CD4-positive, alpha-beta memory T cell (primary cell): ENCODE results near the gene MON1A. TPM values are rescaled to one million over a fixed set of nuclear protein-coding genes. Genes with fewer than 3 reads are reported as not detected.

Source experiments
- CTCF ChIA-PET: fragments of 350-600 bp; sonication (Branson Sonifier 250); formaldehyde crosslinking; loops from one replicate; lab custom pipeline; 2021; ENCODE audit warnings: inconsistent platforms; ENCODE audit not compliant: partially characterized antibody; lab: Charles Lee
- POLR2A ChIA-PET: fragments of 350-600 bp; sonication (Branson Sonifier 250); formaldehyde crosslinking; loops from one replicate; lab custom pipeline; 2021; ENCODE audit not compliant: partially characterized antibody; lab: Charles Lee
- DNase-seq, 5 donors: peaks; one replicate each; pipeline versions ENCODE4 v3.0.0 to v3.0.0-alpha.2; 2020 to 2022; ENCODE audit warnings: mixed read lengths in 1 of 5
- H3K27ac ChIP-seq: one replicate; pipeline ENCODE4 v1.7.0; 2013; ENCODE audit warnings: low read depth, low read length
- H3K27me3 ChIP-seq: 2 replicates; pipeline ENCODE4 v1.7.0; 2013; ENCODE audit warnings: mild to moderate bottlenecking, low read length, moderate library complexity; ENCODE audit not compliant: insufficient read depth
- H3K36me3 ChIP-seq: 2 replicates; pipeline ENCODE4 v1.7.0; 2013; ENCODE audit warnings: mild to moderate bottlenecking, low read length, moderate library complexity; ENCODE audit not compliant: insufficient read depth
- H3K4me1 ChIP-seq: 2 replicates; pipeline ENCODE4 v1.7.0; 2013; ENCODE audit warnings: mild to moderate bottlenecking, low read length, moderate library complexity; ENCODE audit not compliant: insufficient read depth
- H3K4me3 ChIP-seq, 2 donors: one replicate each; pipeline ENCODE4 v1.7.0; 2013; ENCODE audit warnings: low read length in 2 of 2, mild to moderate bottlenecking in 1 of 2
- H3K9me3 ChIP-seq, 2 donors: one replicate each; pipeline ENCODE4 v1.7.0; 2013; ENCODE audit warnings: low read length in 2 of 2, control low read depth in 1 of 2; ENCODE audit not compliant: control insufficient read depth in 1 of 2
- H3K27ac Mint-ChIP-seq, 7 donors: one replicate each; pipeline ENCODE4 v1.8.0; 2020 to 2021; ENCODE audit warnings: mixed read lengths in 7 of 7, mild to moderate bottlenecking in 6 of 7, inconsistent platforms in 3 of 7, moderate library complexity in 3 of 7
- H3K27me3 Mint-ChIP-seq, 2 donors: one replicate each; pipeline ENCODE4 v1.8.0; 2020 to 2021; ENCODE audit warnings: mixed read lengths in 2 of 2
- H3K36me3 Mint-ChIP-seq, 2 donors: one replicate each; pipeline ENCODE4 v1.8.0; 2020 to 2021; ENCODE audit warnings: mixed read lengths in 2 of 2, inconsistent platforms in 1 of 2, mild to moderate bottlenecking in 1 of 2
- H3K4me1 Mint-ChIP-seq, 4 donors: one replicate each; pipeline ENCODE4 v1.8.0; 2020 to 2021; ENCODE audit warnings: mixed read lengths in 4 of 4, mild to moderate bottlenecking in 1 of 4
- H3K4me3 Mint-ChIP-seq, 8 donors: one replicate each; pipeline ENCODE4 v1.8.0; 2020 to 2021; ENCODE audit warnings: mixed read lengths in 8 of 8, mild to moderate bottlenecking in 7 of 8, moderate library complexity in 6 of 8, inconsistent platforms in 3 of 8
- H3K9me3 Mint-ChIP-seq, 8 donors: one replicate each; pipeline ENCODE4 v1.8.0; 2020 to 2021; ENCODE audit warnings: mixed read lengths in 8 of 8, mild to moderate bottlenecking in 5 of 8, inconsistent platforms in 3 of 8, moderate library complexity in 1 of 8
- intact Hi-C: fragments of 100-400 bp; cut with micrococcal nuclease; formaldehyde crosslinking; loops from one replicate; pipeline ENCODE4 v1.15.1; 2023
- polyA plus RNA-seq, 2 donors: library from polyadenylated mRNA; unstranded; fragments of 300-500 nt; fragmentation: Illumina TruSeq; gene quantifications; one replicate each; pipeline ENCODE4 v1.2.3, GENCODE V29; 2021
- total RNA-seq, 2 experiments: library from RNA; stranded (reverse); gene quantifications; one replicate each; pipeline ENCODE4 v1.2.3, GENCODE V29; 2021

The MON1A gene
- total and polyA plus RNA-seq, 4 experiments from 2014 or later: 9.5 to 16.5 (median 13.2) TPM

DNA sequence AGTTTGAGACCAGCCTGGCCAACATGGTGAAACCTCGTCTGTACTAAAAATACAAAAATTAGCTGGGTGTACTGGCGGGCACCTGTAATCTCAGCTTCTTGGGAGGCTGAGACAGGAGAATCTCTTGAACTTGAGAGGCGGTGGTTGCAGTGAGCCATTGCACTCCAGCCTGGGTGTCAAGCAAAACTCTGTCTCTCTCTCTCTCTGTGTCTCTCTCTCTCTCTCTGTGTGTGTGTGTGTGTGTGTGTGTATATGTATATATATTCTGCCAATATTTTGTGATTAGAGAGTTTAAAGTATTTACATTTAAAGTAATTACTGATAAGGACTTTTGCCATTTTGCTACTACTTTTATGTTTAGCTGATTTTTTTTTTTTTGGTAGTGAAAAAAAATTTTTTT is 26.0 kb upstream of the MON1A start:
- Mint-ChIP-seq H3K9me3 (no peaks in the 10 kb centered on the region), H3K27me3 (no peaks in the 10 kb centered on the region), H3K4me1 (peaks cover 14 to 44% (median 28%) of the 10 kb centered on the region in 4 donors), H3K36me3 (peaks cover 5 to 15% of the 10 kb centered on the region in 2 donors), H3K27ac (peak overlapping the region in 3 of 7 donors; percentile 16 to 47 (median 42)), H3K4me3 (no peak overlapping the region)
- Histone ChIP-seq H3K27me3 (no peaks in the 10 kb centered on the region), H3K36me3 (no peaks in the 10 kb centered on the region), H3K4me3 (no peak overlapping the region), H3K9me3 (no peaks in the 10 kb centered on the region), H3K27ac (no peak overlapping the region), H3K4me1 (peaks cover 7% of the 10 kb centered on the region)
- CTCF ChIA-PET: no interaction called here
- intact Hi-C loops: no loop called here
- POLR2A ChIA-PET: interaction anchor here (0.6 to 1.1 kb wide), 2 partner anchors 15 to 1037 kb away, joined by 3 read pairs; partner anchors contain the start of gene ARIH2
- DNase-seq: no peak

DNA sequence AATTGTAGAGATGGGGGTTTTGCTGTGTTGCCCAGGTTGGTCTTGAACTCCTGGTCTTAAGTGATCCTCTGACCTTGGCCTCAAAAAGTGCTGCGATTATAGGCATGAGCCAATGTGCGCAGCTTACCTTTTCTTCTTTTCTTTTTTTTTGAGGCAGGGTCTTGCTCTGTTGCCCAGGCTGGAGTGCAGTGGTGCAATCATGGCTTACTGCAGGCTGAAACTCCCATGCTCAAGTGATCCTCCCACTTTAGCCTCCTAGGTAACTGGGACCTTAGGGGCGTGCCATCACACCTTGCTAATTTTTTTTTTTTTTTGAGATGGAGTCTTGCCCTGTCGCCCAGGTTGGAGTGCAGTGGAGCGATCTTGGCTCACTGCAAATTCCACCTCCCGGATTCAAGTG is 23.3 kb upstream of the MON1A start:
- Histone ChIP-seq H3K27ac (no peak overlapping the region), H3K4me1 (peaks cover 7% of the 10 kb centered on the region), H3K27me3 (no peaks in the 10 kb centered on the region), H3K36me3 (no peaks in the 10 kb centered on the region), H3K4me3 (no peak overlapping the region), H3K9me3 (no peaks in the 10 kb centered on the region)
- H3K36me3 Mint-ChIP-seq: peaks cover 5 to 6% of the 10 kb centered on the region in 2 donors
- H3K27me3 Mint-ChIP-seq: no peaks in the 10 kb centered on the region
- intact Hi-C loops: no loop called here
- peaks cover 12 to 48% (median 23%) of the 10 kb centered on the region in 4 donors for H3K4me1 Mint-ChIP-seq
- POLR2A ChIA-PET: no interaction called here
- H3K9me3 Mint-ChIP-seq: no peaks in the 10 kb centered on the region
- DNase-seq: no peak
- H3K27ac Mint-ChIP-seq: peak overlapping the region in 1 of 7 donors; percentile 37
- CTCF ChIA-PET: no interaction called here
- H3K4me3 Mint-ChIP-seq: no peak overlapping the region

DNA sequence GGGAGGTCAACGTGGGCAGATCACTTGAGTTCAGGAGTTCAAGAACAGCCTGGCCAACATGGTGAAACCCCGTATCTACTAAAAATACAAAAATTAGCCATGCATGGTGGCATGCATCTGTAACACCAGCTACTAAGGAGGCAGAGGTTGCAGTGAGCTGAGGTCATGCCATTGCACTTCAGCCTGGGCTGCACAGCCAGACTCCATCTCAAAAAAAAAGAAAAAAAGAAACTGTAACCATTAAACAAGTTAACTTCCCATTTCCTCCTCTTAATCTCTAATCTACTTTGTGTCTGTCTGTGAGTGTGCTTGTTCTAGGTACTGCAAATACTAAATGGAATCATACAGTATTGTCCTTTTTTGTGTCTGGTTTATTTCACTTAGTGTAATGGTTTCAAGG is 13.0 kb upstream of the MON1A start:
- peak overlapping the region in 7 of 8 donors; percentile 0 to 71 (median 10) for H3K4me3 Mint-ChIP-seq
- H3K4me1 ChIP-seq: peaks cover 24% of the 10 kb centered on the region

DNA sequence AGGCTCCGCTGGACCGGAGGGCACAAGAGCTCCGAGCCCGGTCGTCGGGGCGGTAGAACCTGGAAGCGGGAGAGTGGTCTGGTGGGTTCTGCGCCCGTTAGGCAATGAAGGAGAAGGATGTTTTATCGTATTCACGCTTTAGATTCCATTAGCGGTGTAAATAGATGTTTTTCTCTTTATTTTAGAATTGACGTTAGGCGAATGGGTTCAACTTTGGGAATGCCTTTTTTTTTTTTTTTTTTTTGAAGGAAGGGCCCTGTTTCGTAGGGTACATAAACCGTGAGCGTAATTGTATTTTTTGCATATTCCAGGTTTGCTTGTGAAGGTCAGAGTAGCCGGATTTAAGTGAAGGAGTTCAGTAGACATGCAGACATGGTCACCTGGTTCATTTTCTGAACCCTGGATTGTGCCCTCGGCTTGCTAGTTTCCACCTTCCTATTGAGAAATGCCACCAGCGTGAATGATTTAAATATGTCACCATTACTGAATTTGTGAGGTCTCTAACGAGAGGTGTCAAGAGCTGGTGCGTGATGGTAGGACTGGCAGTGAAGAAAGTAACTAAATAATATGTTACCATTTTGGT is 11.1 kb upstream of the MON1A start:
- no peaks in the 10 kb centered on the region for H3K27me3 Mint-ChIP-seq
- H3K36me3 Mint-ChIP-seq: peaks cover 5 to 19% of the 10 kb centered on the region in 2 donors
- H3K27ac ChIP-seq: peak overlapping the region; percentile 96
- DNase-seq: no peak
- peak overlapping the region; percentile 75 to 96 for H3K4me3 ChIP-seq
- H3K4me1 ChIP-seq: peaks cover 19% of the 10 kb centered on the region
- ChIA-PET POLR2A (interaction anchor here (0.8 to 3.5 kb wide), 19 partner anchors 10 to 1449 kb away, joined by 3 to 60 read pairs (median 5); partner anchors contain the start of genes IFRD2, INKA1, IP6K2 and MON1A), CTCF (interaction anchor here (0.7 kb wide), 1 partner anchor 1507 kb away, joined by 3 read pairs; no protein-coding TSS in a partner anchor)
- H3K36me3 ChIP-seq: no peaks in the 10 kb centered on the region
- H3K27ac Mint-ChIP-seq: peak overlapping the region; percentile 95 to 99 (median 98)
- H3K9me3 Mint-ChIP-seq: peaks cover 0 to 3% (median 0%) of the 10 kb centered on the region in 8 donors
- H3K4me3 Mint-ChIP-seq: peak overlapping the region; percentile 94 to 99 (median 98)
- H3K4me1 Mint-ChIP-seq: peaks cover 17 to 45% (median 29%) of the 10 kb centered on the region in 4 donors
- H3K9me3 ChIP-seq: no peaks in the 10 kb centered on the region
- intact Hi-C loops: loop anchor here (1.0 to 5.0 kb wide), 2 partner anchors 11 to 268 kb away; partner anchors contain the start of genes APEH and MON1A
- no peaks in the 10 kb centered on the region for H3K27me3 ChIP-seq

More for the DNA sequence above, 13.0 kb upstream of the MON1A start:
- Mint-ChIP-seq H3K9me3 (peaks cover 0 to 3% (median 0%) of the 10 kb centered on the region in 8 donors), H3K4me1 (peaks cover 18 to 58% (median 35%) of the 10 kb centered on the region in 4 donors), H3K27me3 (no peaks in the 10 kb centered on the region), H3K27ac (peak overlapping the region in 6 of 7 donors; percentile 13 to 60 (median 42)), H3K36me3 (peaks cover 8 to 27% of the 10 kb centered on the region in 2 donors)
- no peak overlapping the region for H3K4me3 ChIP-seq
- no peaks in the 10 kb centered on the region for H3K36me3 ChIP-seq
- intact Hi-C loops: loop anchor here (5.0 kb wide), 1 partner anchor 270 kb away; the partner anchor contains the start of gene APEH
- no peak overlapping the region for H3K27ac ChIP-seq
- POLR2A ChIA-PET: no interaction called here
- no peaks in the 10 kb centered on the region for H3K9me3 ChIP-seq
- H3K27me3 ChIP-seq: no peaks in the 10 kb centered on the region
- CTCF ChIA-PET: no interaction called here
- no peak for DNase-seq

DNA sequence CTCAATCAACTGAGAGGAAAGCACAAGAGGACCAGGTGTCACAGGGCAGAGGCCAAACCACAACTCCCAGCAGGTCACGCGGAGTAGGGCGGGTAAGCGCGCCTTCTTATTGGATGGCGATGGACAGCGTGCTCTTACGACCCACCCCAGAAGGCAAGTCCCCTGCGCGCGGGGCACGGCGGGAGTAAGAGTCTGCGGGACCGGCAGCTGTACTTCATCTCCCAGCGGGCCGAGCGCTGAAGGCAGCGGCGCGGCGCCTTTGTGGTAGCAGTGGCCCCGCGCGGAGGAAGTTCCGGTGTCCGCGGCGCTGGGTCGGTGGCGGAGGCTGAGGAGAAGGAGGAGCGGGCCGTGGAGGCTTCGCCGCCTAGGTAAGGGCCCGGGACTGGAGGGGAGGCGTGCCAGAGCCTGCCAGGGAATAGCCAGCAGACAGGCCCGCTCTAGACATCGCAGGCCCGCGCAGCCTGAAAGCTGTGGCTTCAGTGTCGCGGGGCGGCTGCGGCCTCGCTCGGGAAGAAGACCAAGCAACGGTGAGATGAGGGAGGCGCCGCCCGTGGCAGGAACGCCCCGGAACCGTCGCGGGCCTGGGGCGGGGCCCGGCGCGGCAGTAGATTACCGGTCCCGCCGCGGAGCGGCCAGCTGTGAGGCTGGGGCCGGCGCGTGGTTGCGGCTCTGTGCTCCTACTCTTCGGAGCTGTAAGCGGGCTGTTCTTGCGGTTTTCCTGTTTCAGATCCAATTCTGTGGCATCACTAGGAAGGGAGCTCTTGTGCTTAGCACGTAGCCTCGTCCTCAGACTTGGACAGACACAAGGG is 10.5 kb upstream of the MON1A start, which contains the start of gene RBM6:
RBM6 (plus strand) TSS at position 293 of the 809 bp plus-strand sequence. CDS start 22,492 bp downstream, outside the sequence.
- DNase-seq: peak; percentile 92 to 97 (median 94)
- H3K27ac ChIP-seq: peak within 1 kb of the TSS; percentile 96
- Mint-ChIP-seq H3K27ac (peak within 1 kb of the TSS; percentile 97 to 99 (median 98)), H3K36me3 (peaks cover 5 to 15% of the 10 kb centered on the region in 2 donors), H3K27me3 (no peaks in the 10 kb centered on the region), H3K4me1 (peaks cover 17 to 40% (median 26%) of the 10 kb centered on the region in 4 donors), H3K9me3 (peaks cover 0 to 3% (median 0%) of the 10 kb centered on the region in 8 donors), H3K4me3 (peak within 1 kb of the TSS; percentile 94 to 99 (median 98))
- H3K4me1 ChIP-seq: peaks cover 19% of the 10 kb centered on the region
- H3K9me3 ChIP-seq: no peaks in the 10 kb centered on the region
- H3K27me3 ChIP-seq: no peaks in the 10 kb centered on the region
- ChIA-PET CTCF (interaction anchor here (0.7 kb wide), 1 partner anchor 1506 kb away, joined by 3 read pairs; no protein-coding TSS in a partner anchor), POLR2A (interaction anchor here (0.8 to 3.5 kb wide), 23 partner anchors 10 to 1560 kb away, joined by 3 to 60 read pairs (median 4); partner anchors contain the start of genes DCAF1, IFRD2, INKA1 and IP6K2)
- intact Hi-C loops: loop anchor here (1.0 to 10.0 kb wide), 6 partner anchors 11 to 525 kb away; partner anchors contain the start of genes APEH, HYAL3, MON1A and NAA80
- no peaks in the 10 kb centered on the region for H3K36me3 ChIP-seq
- peak within 1 kb of the TSS; percentile 75 to 96 for H3K4me3 ChIP-seq

DNA sequence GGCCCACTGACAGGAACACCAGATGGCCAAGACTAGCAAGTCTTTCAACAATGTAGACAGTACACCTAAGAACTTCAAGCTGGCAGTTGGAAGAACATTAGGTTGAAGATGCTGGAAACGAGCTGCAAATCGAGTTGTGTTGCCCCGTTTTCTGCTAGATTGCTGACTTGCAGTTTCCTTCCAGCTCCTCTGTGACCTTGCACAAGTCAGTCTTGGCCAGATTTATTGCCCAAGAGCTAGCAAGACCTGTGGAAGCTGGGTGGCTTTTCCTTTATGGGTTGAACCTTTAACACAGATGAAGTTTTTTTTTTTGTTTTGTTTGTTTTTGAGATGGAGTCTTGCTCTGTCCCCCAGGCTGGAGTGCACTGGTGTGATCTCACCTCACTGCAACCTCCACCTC is 7.5 kb upstream of the MON1A start:
- Histone ChIP-seq H3K36me3 (no peaks in the 10 kb centered on the region), H3K27me3 (no peaks in the 10 kb centered on the region), H3K4me3 (no peak overlapping the region), H3K9me3 (no peaks in the 10 kb centered on the region), H3K4me1 (peaks cover 19% of the 10 kb centered on the region), H3K27ac (no peak overlapping the region)
- POLR2A ChIA-PET: interaction anchor here (0.7 kb wide), 1 partner anchor 21 kb away, joined by 3 read pairs; no protein-coding TSS in a partner anchor
- peaks cover 9 to 25% (median 15%) of the 10 kb centered on the region in 4 donors for H3K4me1 Mint-ChIP-seq
- DNase-seq: no peak
- peaks cover 0 to 10% of the 10 kb centered on the region in 2 donors for H3K36me3 Mint-ChIP-seq
- no peak overlapping the region for H3K4me3 Mint-ChIP-seq
- CTCF ChIA-PET: no interaction called here
- H3K27ac Mint-ChIP-seq: no peak overlapping the region
- H3K9me3 Mint-ChIP-seq: peaks cover 0 to 3% (median 0%) of the 10 kb centered on the region in 8 donors
- intact Hi-C loops: loop anchor here (10.0 kb wide), 1 partner anchor 522 kb away; the partner anchor contains the start of genes RHOA and TCTA
- no peaks in the 10 kb centered on the region for H3K27me3 Mint-ChIP-seq
